ENCODE data around the gene RCOR2. TPM values are rescaled to one million over a fixed set of nuclear protein-coding genes. Genes with fewer than 3 reads are reported as not detected.

RCOR2 gene
- total RNA-seq, 1 experiment from 2014 or later: 3.4 TPM

- Histone ChIP-seq H3K27me3 (ENCODE audit: insufficient read depth, low read depth) (no peaks in the 10 kb centered on the region), H3K4me1 (replicated peaks; ENCODE audit: insufficient read depth) (peaks cover 19% of the 10 kb centered on the region), H3K27ac (no peak overlapping the region), H3K79me2 (ENCODE audit: low read depth) (peaks cover 76% of the 10 kb centered on the region), H2AFZ (no peak overlapping the region), H3K4me2 (no peak overlapping the region), H4K20me1 (ENCODE audit: insufficient read depth) (peaks cover 54% of the 10 kb centered on the region), H3K36me3 (ENCODE audit: low read depth) (peaks cover 35% of the 10 kb centered on the region), H3K9me3 (ENCODE audit: insufficient read depth, low read depth) (no peaks in the 10 kb centered on the region), H3K4me3 (no peak overlapping the region), H3K9me2 (ENCODE audit: insufficient read depth) (no peaks in the 10 kb centered on the region), H3F3A (ENCODE audit: insufficient read depth, low read depth) (peaks cover 26% of the 10 kb centered on the region)
- TF ChIP-seq EZH2 (IDR thresholded peaks at IDR 0.05; ENCODE audit: low read depth) (no peak), CTCF (conservative IDR thresholded peaks at IDR 0.05) (no peak)
- intact Hi-C loops (cut with micrococcal nuclease; ENCODE audit: unreplicated experiment): no loop called here
- no peak for DNase-seq
- ChIA-PET POLR2A (ENCODE audit: unreplicated experiment) (no interaction called here), CTCF (no interaction called here)
- BruUV-seq (replicated peaks): no TSS peak
Observed at GRCh38 chr11:63893355-63893754, 23.6 kb downstream of the RCOR2 start.

- H3K27me3 ChIP-seq (ENCODE audit: insufficient read depth, low read depth): no peaks in the 10 kb centered on the region
- H3K9me3 ChIP-seq (ENCODE audit: insufficient read depth, low read depth): no peaks in the 10 kb centered on the region
- BruUV-seq (replicated peaks): no TSS peak
- H3K4me1 ChIP-seq (replicated peaks; ENCODE audit: insufficient read depth): peaks cover 30% of the 10 kb centered on the region
- CTCF ChIA-PET: interaction anchor here (0.9 kb wide), 1 partner anchor 9 kb away, joined by 4 read pairs; no protein-coding TSS in a partner anchor
- no peaks in the 10 kb centered on the region for H3K9me2 ChIP-seq (ENCODE audit: insufficient read depth)
- intact Hi-C loops (cut with micrococcal nuclease; ENCODE audit: unreplicated experiment): no loop called here
- DNase-seq: no peak
- no peak overlapping the region for H3K4me2 ChIP-seq
- H2AFZ ChIP-seq: no peak overlapping the region
- no peak overlapping the region for H3K4me3 ChIP-seq
- peaks cover 28% of the 10 kb centered on the region for H3K36me3 ChIP-seq (ENCODE audit: low read depth)
- H3F3A ChIP-seq (ENCODE audit: insufficient read depth, low read depth): peaks cover 35% of the 10 kb centered on the region
- H3K79me2 ChIP-seq (ENCODE audit: low read depth): peaks cover 86% of the 10 kb centered on the region
- POLR2A ChIA-PET (ENCODE audit: unreplicated experiment): no interaction called here
- TF ChIP-seq CTCF (conservative IDR thresholded peaks at IDR 0.05): no peak
- no peak for TF ChIP-seq EZH2 (IDR thresholded peaks at IDR 0.05; ENCODE audit: low read depth)
- H4K20me1 ChIP-seq (ENCODE audit: insufficient read depth): peaks cover 63% of the 10 kb centered on the region
- H3K27ac ChIP-seq: no peak overlapping the region
Observed at GRCh38 chr11:63892228-63892627, 24.7 kb downstream of the RCOR2 start.

- H3F3A ChIP-seq (ENCODE audit: insufficient read depth, low read depth): peaks cover 45% of the 10 kb centered on the region
- peaks cover 60% of the 10 kb centered on the region for H4K20me1 ChIP-seq (ENCODE audit: insufficient read depth)
- H3K4me3 ChIP-seq: no peak overlapping the region
- H3K27ac ChIP-seq: peak overlapping the region; percentile 95
- peaks cover 36% of the 10 kb centered on the region for H3K4me1 ChIP-seq (replicated peaks; ENCODE audit: insufficient read depth)
- intact Hi-C loops (cut with micrococcal nuclease; ENCODE audit: unreplicated experiment): no loop called here
- BruUV-seq (replicated peaks): no TSS peak
- no peaks in the 10 kb centered on the region for H3K9me2 ChIP-seq (ENCODE audit: insufficient read depth)
- peaks cover 92% of the 10 kb centered on the region for H3K79me2 ChIP-seq (ENCODE audit: low read depth)
- POLR2A ChIA-PET (ENCODE audit: unreplicated experiment): no interaction called here
- no peak for DNase-seq
- peak overlapping the region; percentile 97; the same call in 1 of the 2 replicates for H3K4me2 ChIP-seq
- H3K9me3 ChIP-seq (ENCODE audit: insufficient read depth, low read depth): no peaks in the 10 kb centered on the region
- peaks cover 13% of the 10 kb centered on the region for H3K36me3 ChIP-seq (ENCODE audit: low read depth)
- CTCF ChIA-PET: interaction anchor here (0.5 to 0.6 kb wide), 3 partner anchors 12 to 298 kb away, joined by 3 to 5 read pairs (median 4); no protein-coding TSS in a partner anchor
- TF ChIP-seq CTCF (conservative IDR thresholded peaks at IDR 0.05) (no peak), EZH2 (IDR thresholded peaks at IDR 0.05; ENCODE audit: low read depth) (no peak)
- H2AFZ ChIP-seq: no peak overlapping the region
- no peaks in the 10 kb centered on the region for H3K27me3 ChIP-seq (ENCODE audit: insufficient read depth, low read depth)
Observed at GRCh38 chr11:63890368-63890767, 26.6 kb downstream of the RCOR2 start.
